Measurements from ENCODE around the gene CCDC57. TPM values are rescaled to one million over a fixed set of nuclear protein-coding genes. Genes with fewer than 3 reads are reported as not detected.
A peak's percentile ranks its signal among the peaks of the same experiment; 100 is the strongest.

CCDC57 gene
- total RNA-seq, 2 donors from 2014 or later, result 57.6 to 62.8 TPM

DNA sequence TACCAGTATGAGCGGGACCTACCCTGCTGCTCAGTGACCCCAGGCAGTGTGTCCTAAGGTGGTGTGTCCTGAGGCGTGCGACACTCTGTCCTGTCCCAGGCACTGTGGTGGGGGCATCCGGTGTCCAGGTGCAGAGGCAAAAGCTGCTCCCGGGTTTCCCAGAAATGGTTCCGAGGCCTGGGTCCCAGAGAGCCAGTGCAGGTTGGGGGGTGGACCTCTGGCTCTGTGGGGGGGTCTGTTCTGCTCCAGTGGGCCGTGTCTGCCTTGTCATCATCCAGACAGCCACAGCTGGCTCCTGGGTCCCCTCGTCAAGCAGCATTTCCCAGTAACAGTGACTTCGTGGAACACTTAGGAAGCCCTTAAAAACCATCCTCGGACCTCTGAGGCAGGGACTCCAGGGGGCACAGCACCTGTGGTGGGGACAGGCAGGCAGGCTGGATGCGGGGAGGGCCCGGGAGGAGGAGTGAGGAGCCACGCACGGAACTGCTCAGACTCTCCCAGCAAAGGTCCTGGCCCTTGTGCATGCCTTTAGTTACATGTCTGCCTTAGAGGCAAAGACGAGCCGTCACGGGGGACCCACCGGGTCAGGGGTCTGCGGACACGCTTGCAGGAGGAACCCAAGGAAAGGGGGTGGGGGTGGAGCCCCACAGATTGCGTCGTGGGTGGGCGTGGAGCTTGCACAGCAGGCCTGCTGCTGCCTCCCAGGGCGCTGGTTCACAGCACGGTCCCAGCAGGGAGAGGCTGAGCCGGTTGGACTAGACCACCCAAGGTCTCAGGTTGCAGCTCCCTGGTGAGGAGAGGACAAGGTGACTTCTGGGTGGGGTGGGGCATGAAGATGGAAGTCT is 21.8 kb upstream of the CCDC57 start:
- Histone ChIP-seq H3K4me3 (no peak overlapping the region), H3K4me1 (replicated peaks) (peaks cover 37% of the 10 kb centered on the region), H3K9me3 (no peaks in the 10 kb centered on the region), H3K27me3 (replicated peaks; ENCODE audit: insufficient read depth) (no peaks in the 10 kb centered on the region), H3K36me3 (no peaks in the 10 kb centered on the region), H3K27ac (peak overlapping the region in 1 of 2 donors; percentile 33)
- no peak for DNase-seq (ENCODE audit: low spot score)
- 34% methylated on average over 17 of the region's 26 CpGs for WGBS
- TF ChIP-seq POLR2AphosphoS5 (IDR thresholded peaks at IDR 0.05) (no peak), CTCF (IDR thresholded peaks at IDR 0.05) (no peak), POLR2A (IDR thresholded peaks at IDR 0.05) (peak; percentile 13)
- intact Hi-C loops (cut with DNase I), result loop anchor here (10.0 kb wide), 1 partner anchor 60 kb away; no protein-coding TSS in a partner anchor

- TF ChIP-seq POLR2A (IDR thresholded peaks at IDR 0.05) (no peak), CTCF (IDR thresholded peaks at IDR 0.05) (no peak)
- Histone ChIP-seq H3K4me3 (no peak overlapping the region), H3K27ac (peak overlapping the region in 1 of 2 donors; percentile 88), H3K36me3 (no peaks in the 10 kb centered on the region), H3K4me1 (replicated peaks) (peaks cover 27% of the 10 kb centered on the region), H3K27me3 (replicated peaks; ENCODE audit: insufficient read depth) (no peaks in the 10 kb centered on the region), H3K9me3 (no peaks in the 10 kb centered on the region)
- intact Hi-C loops (cut with DNase I), result loop anchor here (10.0 kb wide), 1 partner anchor 62 kb away; no protein-coding TSS in a partner anchor
- 71% methylated on average over 20 of the region's 21 CpGs for WGBS
- no peak for DNase-seq (ENCODE audit: low spot score)
Observed at GRCh38 chr17:82232876-82233785, 20.5 kb upstream of the CCDC57 start.

GRCh38 chr17:82232322-82232820 is 19.7 kb upstream of the CCDC57 start:
- WGBS, result 87% methylated on average over 16 of the region's 21 CpGs
- Histone ChIP-seq H3K4me1 (replicated peaks) (peaks cover 27% of the 10 kb centered on the region), H3K27me3 (replicated peaks; ENCODE audit: insufficient read depth) (no peaks in the 10 kb centered on the region), H3K4me3 (peak overlapping the region in 1 of 2 donors; percentile 39), H3K36me3 (no peaks in the 10 kb centered on the region), H3K27ac (peak overlapping the region; percentile 80 to 88), H3K9me3 (no peaks in the 10 kb centered on the region)
- TF ChIP-seq POLR2A (IDR thresholded peaks at IDR 0.05), result no peak
- no peak for TF ChIP-seq CTCF (IDR thresholded peaks at IDR 0.05)
- no peak for TF ChIP-seq POLR2AphosphoS5 (IDR thresholded peaks at IDR 0.05)
- DNase-seq (ENCODE audit: low spot score), result no peak
- intact Hi-C loops (cut with DNase I), result loop anchor here (10.0 kb wide), 1 partner anchor 62 kb away; no protein-coding TSS in a partner anchor

DNA sequence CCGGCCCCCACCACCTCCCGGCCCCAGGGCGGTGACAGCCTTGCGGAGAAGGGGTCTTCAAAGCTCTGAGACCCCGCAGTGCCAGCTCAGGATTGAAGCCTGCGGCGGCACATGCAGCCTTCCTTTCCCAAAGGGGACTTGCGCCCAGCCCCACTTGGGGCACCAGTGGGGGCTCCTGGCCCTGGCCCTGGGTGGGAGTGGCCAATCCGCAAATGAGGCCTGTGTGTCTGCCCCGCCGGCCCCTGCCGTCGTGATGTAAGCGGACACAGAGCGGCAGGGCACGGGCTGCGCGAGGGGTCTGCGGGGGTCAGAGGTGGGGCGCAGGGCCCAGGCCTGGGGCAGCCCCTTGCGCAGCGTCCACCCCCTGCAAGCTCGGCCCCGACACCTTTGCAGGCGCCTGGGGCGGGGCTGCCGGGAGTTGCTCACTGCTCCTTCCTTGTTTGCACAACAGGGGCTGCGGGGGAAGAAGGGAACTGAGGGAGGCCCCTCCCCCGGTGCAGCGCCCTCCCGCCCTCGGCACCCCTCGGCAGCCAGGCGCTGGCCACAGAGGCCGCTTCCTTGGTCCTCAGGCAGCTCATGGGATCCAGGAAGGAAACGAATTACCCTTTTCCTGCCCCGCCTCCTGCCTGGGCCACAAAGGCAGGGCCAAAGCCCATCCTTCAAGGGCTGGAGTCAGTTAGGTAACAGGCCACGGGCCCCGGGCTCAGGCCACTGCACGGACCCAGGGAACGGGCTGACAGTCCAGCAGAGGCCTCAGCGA is 19.1 kb upstream of the CCDC57 start:
- no peak for TF ChIP-seq CTCF (IDR thresholded peaks at IDR 0.05)
- peak; percentile 69 for TF ChIP-seq POLR2A (IDR thresholded peaks at IDR 0.05)
- peak; percentile 51 for TF ChIP-seq POLR2AphosphoS5 (IDR thresholded peaks at IDR 0.05)
- Histone ChIP-seq H3K27ac (peak overlapping the region; percentile 80 to 88), H3K36me3 (no peaks in the 10 kb centered on the region), H3K27me3 (replicated peaks; ENCODE audit: insufficient read depth) (no peaks in the 10 kb centered on the region), H3K9me3 (no peaks in the 10 kb centered on the region), H3K4me3 (peak overlapping the region; percentile 37 to 39), H3K4me1 (replicated peaks) (peaks cover 27% of the 10 kb centered on the region)
- peak; percentile 64 for DNase-seq (ENCODE audit: low spot score)
- WGBS, result 8% methylated on average over 31 of the region's 42 CpGs
- intact Hi-C loops (cut with DNase I), result loop anchor here (10.0 kb wide), 1 partner anchor 63 kb away; no protein-coding TSS in a partner anchor
